PC-9 (cell line): ENCODE data around the gene FNDC1.

ENCODE experiments used
- CTCF ChIP-seq: fragments of 200-600 bp; sonication (generic); conservative IDR thresholded peaks from 2 replicates; pipeline ENCODE4 v1.6.1; 2017; ENCODE audit warnings: mixed run types, antibody characterized with exemption, mild to moderate bottlenecking, moderate library complexity
- EZH2 ChIP-seq: fragments of 200-600 bp; sonication (generic); IDR thresholded peaks from 2 replicates; pipeline ENCODE4 v1.8.0; 2017; ENCODE audit warnings: antibody characterized with exemption, low read depth

- TF ChIP-seq CTCF, result no peak
- TF ChIP-seq EZH2, result no peak
Observed at GRCh38 chr6:159238920-159239558, 69.8 kb downstream of the FNDC1 start.
